K562 (cell line): ENCODE data around the gene PRUNE1. TPM values are rescaled to one million over a fixed set of nuclear protein-coding genes. Genes with fewer than 3 reads are reported as not detected.

ENCODE experiments used
- CBX1 ChIP-seq: sonication (generic); IDR thresholded peaks from 2 replicates; pipeline ENCODE4 v1.6.1; 2016; ENCODE audit warnings: antibody characterized with exemption, low read depth, mild to moderate bottlenecking
- DACH1 ChIP-seq: fragments of 450-650 bp; IDR thresholded peaks from 2 replicates; pipeline ENCODE4 v1.6.1; 2018; ENCODE audit not compliant: partially characterized antibody
- DMBX1 ChIP-seq: fragments of 250-450 bp; sonication (Bioruptor Pico); IDR thresholded peaks from 2 replicates; pipeline ENCODE4 v1.8.0; 2022; ENCODE audit warnings: inconsistent platforms, mild to moderate bottlenecking, moderate library complexity, borderline replicate concordance
- EGR1 ChIP-seq: fragments of 450-650 bp; conservative IDR thresholded peaks from 2 replicates; pipeline ENCODE4 v1.6.1; 2017; ENCODE audit warnings: mild to moderate bottlenecking
- HDAC1 ChIP-seq, 2 experiments: fragments of 450-650 bp; IDR thresholded peaks; 2 replicates each; pipeline ENCODE4 v1.6.1; 2016 to 2017; ENCODE audit warnings: inconsistent platforms in 1 of 2, mild to moderate bottlenecking in 1 of 2, moderate library complexity in 1 of 2
- PHB2 ChIP-seq: fragments of 450-650 bp; IDR thresholded peaks from 2 replicates; pipeline ENCODE4 v1.6.1; 2017; ENCODE audit warnings: low read depth
- SAFB ChIP-seq: fragments of 200-400 bp; formaldehyde crosslinking; IDR thresholded peaks from 2 replicates; pipeline ENCODE4 v1.6.1; 2017; ENCODE audit warnings: low read depth, low read length, borderline replicate concordance
- SIN3B ChIP-seq: fragments of 450-650 bp; IDR thresholded peaks from 2 replicates; pipeline ENCODE4 v1.6.1; 2017; ENCODE audit warnings: low read depth, mild to moderate bottlenecking, moderate library complexity
- SOX6 ChIP-seq: fragments of 450-650 bp; IDR thresholded peaks from 2 replicates; pipeline ENCODE4 v1.6.1; 2014; ENCODE audit warnings: mild to moderate bottlenecking
- SRSF1 ChIP-seq: fragments of 200-400 bp; formaldehyde crosslinking; IDR thresholded peaks from 2 replicates; pipeline ENCODE4 v1.6.1; 2017; ENCODE audit warnings: mild to moderate bottlenecking, low read depth, low read length, moderate library complexity
- STAG1 ChIP-seq: sonication (generic); formaldehyde crosslinking; IDR thresholded peaks from 2 replicates; pipeline ENCODE4 v1.5.0; 2020; ENCODE audit warnings: missing genetic modification reagents, borderline replicate concordance
- TSC22D4 ChIP-seq: fragments of 450-650 bp; IDR thresholded peaks from 2 replicates; pipeline ENCODE4 v1.6.1; 2016; ENCODE audit warnings: missing genetic modification characterization, missing biosample characterization, control low read depth
- U2AF1 ChIP-seq: fragments of 200-400 bp; formaldehyde crosslinking; optimal IDR thresholded peaks from 2 replicates; pipeline ENCODE3; 2017; ENCODE audit warnings: mild to moderate bottlenecking, low read depth, low read length, moderate library complexity
- ZFP36 ChIP-seq: fragments of 150-350 bp; IDR thresholded peaks from 2 replicates; pipeline ENCODE4 v1.6.1; 2018; ENCODE audit warnings: low read length, low read depth; ENCODE audit not compliant: partially characterized antibody
- ZNF785 ChIP-seq: fragments of 250-450 bp; sonication (Bioruptor Pico); IDR thresholded peaks from 2 replicates; pipeline ENCODE4 v1.4.0; 2020; ENCODE audit warnings: mild to moderate bottlenecking
- polyA plus RNA-seq, 8 experiments: library from polyadenylated mRNA; depleted of rRNA in 4 of 8; stranded (reverse) in 5 of 8; unstranded in 3 of 8; fragments of >200 nt; fragmentation: Nextera tagmentation in 2 of 8; fragmentation: Illumina TruSeq in 1 of 8; extraction: Ambion mirVana in 2 of 8; extraction: Trizol in 1 of 8; gene quantifications; 2 replicates each; pipeline versions ENCODE4 v1.2.1 to v1.2.3, GENCODE V29; 2011 to 2014; ENCODE audit warnings: inconsistent platforms in 1 of 8, missing spikeins in 1 of 8
- total RNA-seq, 7 experiments: library from RNA; depleted of rRNA in 6 of 7; stranded (reverse); fragments of >200 nt in 6 of 7; fragmentation: Illumina TruSeq in 2 of 7; extraction: Trizol in 2 of 7; gene quantifications; 2 replicates each; pipeline versions ENCODE4 v1.2.1 to v1.2.3, GENCODE V29; 2011 to 2021; ENCODE audit warnings: low replicate concordance in 1 of 7
- TF ChIP-seq, protein P1 (sequence below): conservative IDR thresholded peaks from 2 replicates; pipeline ENCODE4 v1.6.1; 2011; ENCODE audit warnings: low read depth, mild to moderate bottlenecking, low read length; ENCODE audit not compliant: control insufficient read depth
- TF ChIP-seq, protein P2 (sequence below): fragments of 450-650 bp; conservative IDR thresholded peaks from 2 replicates; pipeline ENCODE4 v1.6.1; 2016; ENCODE audit warnings: missing genetic modification characterization, low read depth, mild to moderate bottlenecking, control low read depth, missing compliant biosample characterization
- TF ChIP-seq, protein P3 (sequence below): fragments of 450-650 bp; IDR thresholded peaks from 2 replicates; pipeline ENCODE4 v1.6.1; 2017; ENCODE audit warnings: mild to moderate bottlenecking, moderate library complexity
- TF ChIP-seq, protein P4 (sequence below): sonication (generic); formaldehyde crosslinking; IDR thresholded peaks from 2 replicates; pipeline ENCODE4 v1.8.1; 2023; ENCODE audit warnings: mild to moderate bottlenecking, missing genetic modification reagents

PRUNE1 gene
- total and polyA plus RNA-seq, 9 of the 15 experiments (the other 6 are each of a cell fraction or from before 2014, with no cell fraction given) = 16.7 to 48.3 (median 26.2) TPM

DNA sequence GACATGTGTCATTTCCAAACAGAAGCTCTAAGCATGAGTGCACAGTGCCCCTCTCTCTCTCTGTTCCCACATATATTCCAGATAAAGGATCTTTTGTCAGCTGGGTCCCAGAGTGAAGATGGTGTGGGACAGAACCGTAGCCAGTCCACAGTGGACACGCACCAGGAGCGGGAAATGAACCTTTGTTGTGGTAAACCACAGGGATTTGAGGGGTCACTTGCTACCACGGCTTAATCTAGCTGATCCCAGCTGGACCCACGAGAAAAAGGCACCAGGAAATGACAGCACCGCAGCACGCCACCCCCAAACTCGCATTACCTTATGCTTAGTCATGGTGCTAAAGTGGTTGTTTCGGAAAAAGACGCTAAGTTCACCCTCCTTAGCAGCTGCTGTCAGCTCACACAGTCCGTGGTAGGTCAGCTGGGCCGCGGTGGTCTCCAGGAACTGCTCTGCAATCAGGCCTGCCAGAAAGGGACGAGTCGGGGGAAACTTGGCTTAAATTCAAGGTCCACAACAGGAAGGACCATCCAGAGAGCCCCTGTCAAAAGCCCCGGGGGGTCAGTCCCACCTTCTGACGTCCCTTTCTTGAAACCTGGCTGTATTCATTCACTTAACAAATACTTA, 9.1 kb upstream of the PRUNE1 start (continued):
- no peak for TF ChIP-seq SAFB
- TF ChIP-seq, protein P1, sequence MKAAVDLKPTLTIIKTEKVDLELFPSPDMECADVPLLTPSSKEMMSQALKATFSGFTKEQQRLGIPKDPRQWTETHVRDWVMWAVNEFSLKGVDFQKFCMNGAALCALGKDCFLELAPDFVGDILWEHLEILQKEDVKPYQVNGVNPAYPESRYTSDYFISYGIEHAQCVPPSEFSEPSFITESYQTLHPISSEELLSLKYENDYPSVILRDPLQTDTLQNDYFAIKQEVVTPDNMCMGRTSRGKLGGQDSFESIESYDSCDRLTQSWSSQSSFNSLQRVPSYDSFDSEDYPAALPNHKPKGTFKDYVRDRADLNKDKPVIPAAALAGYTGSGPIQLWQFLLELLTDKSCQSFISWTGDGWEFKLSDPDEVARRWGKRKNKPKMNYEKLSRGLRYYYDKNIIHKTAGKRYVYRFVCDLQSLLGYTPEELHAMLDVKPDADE = no peak; the same call in 1 of the 2 replicates
- TF ChIP-seq, protein P2, sequence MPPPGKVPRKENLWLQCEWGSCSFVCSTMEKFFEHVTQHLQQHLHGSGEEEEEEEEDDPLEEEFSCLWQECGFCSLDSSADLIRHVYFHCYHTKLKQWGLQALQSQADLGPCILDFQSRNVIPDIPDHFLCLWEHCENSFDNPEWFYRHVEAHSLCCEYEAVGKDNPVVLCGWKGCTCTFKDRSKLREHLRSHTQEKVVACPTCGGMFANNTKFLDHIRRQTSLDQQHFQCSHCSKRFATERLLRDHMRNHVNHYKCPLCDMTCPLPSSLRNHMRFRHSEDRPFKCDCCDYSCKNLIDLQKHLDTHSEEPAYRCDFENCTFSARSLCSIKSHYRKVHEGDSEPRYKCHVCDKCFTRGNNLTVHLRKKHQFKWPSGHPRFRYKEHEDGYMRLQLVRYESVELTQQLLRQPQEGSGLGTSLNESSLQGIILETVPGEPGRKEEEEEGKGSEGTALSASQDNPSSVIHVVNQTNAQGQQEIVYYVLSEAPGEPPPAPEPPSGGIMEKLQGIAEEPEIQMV (tag) = no peak
- no peak for TF ChIP-seq TSC22D4 (tag)
- TF ChIP-seq SIN3B = no peak
- no peak for TF ChIP-seq U2AF1
- TF ChIP-seq DACH1 = peak; percentile 82
- TF ChIP-seq EGR1 = peak; percentile 50
- no peak for TF ChIP-seq SRSF1
- no peak for TF ChIP-seq PHB2
- no peak for TF ChIP-seq ZNF785
- TF ChIP-seq CBX1 = no peak
- TF ChIP-seq, protein P3, sequence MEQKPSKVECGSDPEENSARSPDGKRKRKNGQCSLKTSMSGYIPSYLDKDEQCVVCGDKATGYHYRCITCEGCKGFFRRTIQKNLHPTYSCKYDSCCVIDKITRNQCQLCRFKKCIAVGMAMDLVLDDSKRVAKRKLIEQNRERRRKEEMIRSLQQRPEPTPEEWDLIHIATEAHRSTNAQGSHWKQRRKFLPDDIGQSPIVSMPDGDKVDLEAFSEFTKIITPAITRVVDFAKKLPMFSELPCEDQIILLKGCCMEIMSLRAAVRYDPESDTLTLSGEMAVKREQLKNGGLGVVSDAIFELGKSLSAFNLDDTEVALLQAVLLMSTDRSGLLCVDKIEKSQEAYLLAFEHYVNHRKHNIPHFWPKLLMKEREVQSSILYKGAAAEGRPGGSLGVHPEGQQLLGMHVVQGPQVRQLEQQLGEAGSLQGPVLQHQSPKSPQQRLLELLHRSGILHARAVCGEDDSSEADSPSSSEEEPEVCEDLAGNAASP = no peak
- TF ChIP-seq HDAC1 (IDR thresholded peaks at IDR 0.05) = peak in 1 of 2 experiments; percentile 76; a peak in 2 of 4 replicates
- no peak for TF ChIP-seq STAG1 (CRISPR knock-in tag)
- no peak for TF ChIP-seq ZFP36
- TF ChIP-seq, protein P4, sequence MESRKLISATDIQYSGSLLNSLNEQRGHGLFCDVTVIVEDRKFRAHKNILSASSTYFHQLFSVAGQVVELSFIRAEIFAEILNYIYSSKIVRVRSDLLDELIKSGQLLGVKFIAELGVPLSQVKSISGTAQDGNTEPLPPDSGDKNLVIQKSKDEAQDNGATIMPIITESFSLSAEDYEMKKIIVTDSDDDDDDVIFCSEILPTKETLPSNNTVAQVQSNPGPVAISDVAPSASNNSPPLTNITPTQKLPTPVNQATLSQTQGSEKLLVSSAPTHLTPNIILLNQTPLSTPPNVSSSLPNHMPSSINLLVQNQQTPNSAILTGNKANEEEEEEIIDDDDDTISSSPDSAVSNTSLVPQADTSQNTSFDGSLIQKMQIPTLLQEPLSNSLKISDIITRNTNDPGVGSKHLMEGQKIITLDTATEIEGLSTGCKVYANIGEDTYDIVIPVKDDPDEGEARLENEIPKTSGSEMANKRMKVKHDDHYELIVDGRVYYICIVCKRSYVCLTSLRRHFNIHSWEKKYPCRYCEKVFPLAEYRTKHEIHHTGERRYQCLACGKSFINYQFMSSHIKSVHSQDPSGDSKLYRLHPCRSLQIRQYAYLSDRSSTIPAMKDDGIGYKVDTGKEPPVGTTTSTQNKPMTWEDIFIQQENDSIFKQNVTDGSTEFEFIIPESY (CRISPR knock-in tag) = no peak
- TF ChIP-seq DMBX1 = peak; percentile 70; the same call in 1 of the 2 replicates
- peak; percentile 96 for TF ChIP-seq SOX6
